ENCODE results near the gene ASTN2.

DNA sequence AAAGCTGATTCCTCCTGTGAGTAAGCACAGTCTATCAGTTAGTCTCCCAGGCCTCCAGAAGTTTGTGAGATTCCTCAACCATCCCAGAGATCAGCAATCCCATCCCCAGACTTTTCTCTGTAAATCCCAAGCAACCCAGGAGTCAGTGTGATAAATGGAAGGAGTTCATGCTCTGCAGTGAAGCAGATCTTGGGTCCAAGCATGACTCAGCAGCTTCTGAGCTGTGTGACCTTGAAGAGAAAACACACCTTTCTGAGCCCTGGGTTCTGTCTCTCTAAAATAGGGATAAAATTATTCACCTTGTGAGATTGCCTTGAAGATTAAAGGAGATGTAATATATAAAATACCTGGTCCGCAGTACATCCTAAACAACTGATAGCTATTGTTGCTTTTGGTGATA, 318.7 kb downstream of the ASTN2 start:
- TF ChIP-seq, protein P1, sequence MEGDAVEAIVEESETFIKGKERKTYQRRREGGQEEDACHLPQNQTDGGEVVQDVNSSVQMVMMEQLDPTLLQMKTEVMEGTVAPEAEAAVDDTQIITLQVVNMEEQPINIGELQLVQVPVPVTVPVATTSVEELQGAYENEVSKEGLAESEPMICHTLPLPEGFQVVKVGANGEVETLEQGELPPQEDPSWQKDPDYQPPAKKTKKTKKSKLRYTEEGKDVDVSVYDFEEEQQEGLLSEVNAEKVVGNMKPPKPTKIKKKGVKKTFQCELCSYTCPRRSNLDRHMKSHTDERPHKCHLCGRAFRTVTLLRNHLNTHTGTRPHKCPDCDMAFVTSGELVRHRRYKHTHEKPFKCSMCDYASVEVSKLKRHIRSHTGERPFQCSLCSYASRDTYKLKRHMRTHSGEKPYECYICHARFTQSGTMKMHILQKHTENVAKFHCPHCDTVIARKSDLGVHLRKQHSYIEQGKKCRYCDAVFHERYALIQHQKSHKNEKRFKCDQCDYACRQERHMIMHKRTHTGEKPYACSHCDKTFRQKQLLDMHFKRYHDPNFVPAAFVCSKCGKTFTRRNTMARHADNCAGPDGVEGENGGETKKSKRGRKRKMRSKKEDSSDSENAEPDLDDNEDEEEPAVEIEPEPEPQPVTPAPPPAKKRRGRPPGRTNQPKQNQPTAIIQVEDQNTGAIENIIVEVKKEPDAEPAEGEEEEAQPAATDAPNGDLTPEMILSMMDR (IDR thresholded peaks at IDR 0.05): no peak
- TF ChIP-seq POLR2A (IDR thresholded peaks at IDR 0.05): no peak
- TF ChIP-seq POLR2AphosphoS5 (IDR thresholded peaks at IDR 0.05): no peak
- no peak for TF ChIP-seq EP300 (IDR thresholded peaks at IDR 0.05; ENCODE audit: low read depth)

Measured in transverse colon (tissue), 4 donors.